OCI-LY3 (cell line): ENCODE data around the gene ZFAND2A.

Experiments used
- CTCF ChIP-seq: fragments of 200-600, 300-600 bp; sonication (generic); IDR thresholded peaks from 2 replicates; pipeline ENCODE4 v1.5.1; 2014; ENCODE audit warnings: antibody characterized with exemption, low read length, low read depth
- EZH2phosphoT487 ChIP-seq: fragments of 200-600 bp; shearing (Covaris generic); IDR thresholded peaks from 2 replicates; pipeline ENCODE4 v1.6.1; 2018; ENCODE audit warnings: antibody characterized with exemption, mixed run types, low read depth

DNA sequence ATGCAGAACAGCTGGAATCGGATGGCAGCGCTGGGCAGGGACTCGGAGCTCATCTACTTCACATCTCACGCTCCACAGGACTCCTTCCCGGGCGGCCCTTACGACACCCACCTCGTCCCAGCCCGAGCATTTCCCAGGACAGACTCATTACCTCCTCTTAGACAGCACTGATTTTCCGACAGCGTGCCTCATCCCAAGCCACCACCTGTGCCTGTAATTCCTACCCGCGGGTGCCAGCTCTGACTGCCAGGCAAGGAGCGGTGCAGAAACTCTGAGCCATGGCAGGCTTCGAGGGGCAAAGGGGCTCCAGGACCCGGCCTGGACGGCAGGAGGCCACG is 46.5 kb downstream of the ZFAND2A start:
- TF ChIP-seq CTCF (no peak), EZH2phosphoT487 (no peak)
